Measurements from ENCODE around the gene SPG7. TPM values are rescaled to one million over a fixed set of nuclear protein-coding genes. Genes with fewer than 3 reads are reported as not detected.

Gene SPG7
- total RNA-seq, 2 donors from 2014 or later: 85.6 to 105 TPM

DNA sequence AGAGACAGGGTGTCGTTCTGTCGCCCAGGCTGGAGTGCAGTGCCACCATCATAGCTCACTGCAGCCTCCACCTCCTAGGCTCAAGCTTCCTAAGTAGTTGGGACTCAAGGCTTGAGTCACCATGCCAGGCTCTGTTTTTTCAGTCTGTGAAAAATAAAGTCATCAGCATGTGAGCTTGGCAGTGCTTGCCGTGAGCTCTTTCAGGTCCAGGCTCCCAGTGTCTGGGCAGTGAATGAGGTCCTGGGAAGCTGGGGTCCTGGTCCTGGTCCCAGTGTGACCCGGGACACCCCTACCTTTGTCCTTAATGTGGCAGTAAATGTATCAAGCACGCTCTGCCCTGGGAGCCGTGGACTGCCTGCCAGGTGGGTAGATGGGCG lies 29.3 kb downstream of the SPG7 start:
- Histone ChIP-seq H3K9ac (ENCODE audit: low read depth in 2 of 2, low read length in 2 of 2) (no peak overlapping the region), H3K9me3 (no peaks in the 10 kb centered on the region), H3K27me3 (no peaks in the 10 kb centered on the region), H3K27ac (no peak overlapping the region), H3K4me3 (no peak overlapping the region), H3K4me1 (no peaks in the 10 kb centered on the region), H3K36me3 (no peaks in the 10 kb centered on the region)
- intact Hi-C loops (cut with DNase I): no loop called here
- DNase-seq: no peak
- TF ChIP-seq, protein P1, sequence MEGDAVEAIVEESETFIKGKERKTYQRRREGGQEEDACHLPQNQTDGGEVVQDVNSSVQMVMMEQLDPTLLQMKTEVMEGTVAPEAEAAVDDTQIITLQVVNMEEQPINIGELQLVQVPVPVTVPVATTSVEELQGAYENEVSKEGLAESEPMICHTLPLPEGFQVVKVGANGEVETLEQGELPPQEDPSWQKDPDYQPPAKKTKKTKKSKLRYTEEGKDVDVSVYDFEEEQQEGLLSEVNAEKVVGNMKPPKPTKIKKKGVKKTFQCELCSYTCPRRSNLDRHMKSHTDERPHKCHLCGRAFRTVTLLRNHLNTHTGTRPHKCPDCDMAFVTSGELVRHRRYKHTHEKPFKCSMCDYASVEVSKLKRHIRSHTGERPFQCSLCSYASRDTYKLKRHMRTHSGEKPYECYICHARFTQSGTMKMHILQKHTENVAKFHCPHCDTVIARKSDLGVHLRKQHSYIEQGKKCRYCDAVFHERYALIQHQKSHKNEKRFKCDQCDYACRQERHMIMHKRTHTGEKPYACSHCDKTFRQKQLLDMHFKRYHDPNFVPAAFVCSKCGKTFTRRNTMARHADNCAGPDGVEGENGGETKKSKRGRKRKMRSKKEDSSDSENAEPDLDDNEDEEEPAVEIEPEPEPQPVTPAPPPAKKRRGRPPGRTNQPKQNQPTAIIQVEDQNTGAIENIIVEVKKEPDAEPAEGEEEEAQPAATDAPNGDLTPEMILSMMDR (IDR thresholded peaks at IDR 0.05): no peak

DNA sequence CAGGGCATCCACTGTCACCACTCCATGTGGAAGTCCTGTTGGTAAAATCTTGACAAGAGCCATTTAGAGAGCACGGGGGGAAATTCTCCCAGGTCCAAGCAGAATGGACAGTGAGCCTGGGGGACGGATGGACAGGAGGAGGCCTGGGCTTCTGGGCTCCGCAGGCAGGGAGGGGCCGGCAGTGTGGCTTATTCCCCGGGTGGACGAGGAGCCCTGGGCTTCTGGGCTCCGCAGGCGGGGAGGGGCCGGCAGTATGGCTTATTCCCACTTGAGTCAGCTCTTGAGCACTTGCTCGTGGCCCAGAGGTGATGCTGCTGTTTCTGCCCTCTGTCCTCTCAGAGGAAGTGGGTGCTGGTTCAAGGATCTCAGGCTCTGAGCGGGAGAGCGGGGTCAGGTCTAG lies 30.1 kb downstream of the SPG7 start:
- H3K9me3 ChIP-seq: no peaks in the 10 kb centered on the region
- no peaks in the 10 kb centered on the region for H3K27me3 ChIP-seq
- DNase-seq: no peak
- TF ChIP-seq, protein P1 (IDR thresholded peaks at IDR 0.05): no peak
- H3K36me3 ChIP-seq: no peaks in the 10 kb centered on the region
- H3K4me1 ChIP-seq: no peaks in the 10 kb centered on the region
- no peak overlapping the region for H3K9ac ChIP-seq (ENCODE audit: low read depth in 2 of 2, low read length in 2 of 2)
- H3K4me3 ChIP-seq: no peak overlapping the region
- intact Hi-C loops (cut with DNase I): no loop called here
- H3K27ac ChIP-seq: no peak overlapping the region

DNA sequence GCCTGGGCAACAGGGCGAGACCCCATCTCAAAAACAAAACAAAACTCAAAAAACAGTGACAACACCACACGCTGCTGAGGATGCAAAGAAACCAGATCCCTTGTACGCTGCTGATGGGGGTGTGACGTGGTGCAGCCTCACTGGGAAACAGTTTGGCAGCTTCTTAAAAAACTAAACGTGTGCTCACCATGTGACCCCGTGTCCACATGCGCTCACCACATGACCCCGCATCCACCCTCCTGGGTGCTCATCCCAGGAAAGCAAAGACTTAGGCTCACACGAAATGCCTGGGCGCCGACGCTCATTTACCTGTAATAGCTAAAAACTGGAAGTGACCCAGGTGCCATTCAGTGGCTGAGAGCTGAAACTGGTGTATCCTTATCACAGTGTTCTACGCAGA lies 32.4 kb downstream of the SPG7 start:
- intact Hi-C loops (cut with DNase I): no loop called here
- Histone ChIP-seq H3K27ac (no peak overlapping the region), H3K9me3 (no peaks in the 10 kb centered on the region), H3K4me1 (no peaks in the 10 kb centered on the region), H3K9ac (ENCODE audit: low read depth in 2 of 2, low read length in 2 of 2) (no peak overlapping the region), H3K36me3 (no peaks in the 10 kb centered on the region), H3K27me3 (no peaks in the 10 kb centered on the region), H3K4me3 (no peak overlapping the region)
- TF ChIP-seq, protein P1 (IDR thresholded peaks at IDR 0.05): no peak
- no peak for DNase-seq

DNA sequence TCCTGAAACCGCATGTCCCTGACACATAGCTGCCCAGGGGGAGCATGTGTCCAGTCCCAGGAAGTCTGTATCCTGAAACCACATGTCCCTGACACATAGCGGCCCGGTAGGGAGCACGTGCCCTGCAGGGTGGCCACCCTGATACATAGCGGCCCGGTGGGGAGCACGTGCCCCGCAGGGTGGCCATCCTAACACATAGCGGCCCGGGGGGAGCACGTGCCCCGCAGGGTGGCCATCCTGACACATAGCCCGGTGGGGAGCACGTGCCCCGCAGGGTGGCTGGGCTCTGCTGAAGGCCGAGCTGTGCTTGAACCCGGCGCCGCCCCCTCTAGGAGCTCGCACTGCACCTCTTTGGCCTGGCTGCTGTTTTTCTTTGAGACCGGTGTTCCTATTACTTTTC lies 33.6 kb downstream of the SPG7 start:
- Histone ChIP-seq H3K27ac (no peak overlapping the region), H3K9ac (ENCODE audit: low read depth in 2 of 2, low read length in 2 of 2) (no peak overlapping the region), H3K27me3 (no peaks in the 10 kb centered on the region), H3K9me3 (no peaks in the 10 kb centered on the region), H3K4me1 (no peaks in the 10 kb centered on the region), H3K36me3 (no peaks in the 10 kb centered on the region), H3K4me3 (no peak overlapping the region)
- intact Hi-C loops (cut with DNase I): no loop called here
- no peak for DNase-seq
- TF ChIP-seq, protein P1 (IDR thresholded peaks at IDR 0.05): no peak

DNA sequence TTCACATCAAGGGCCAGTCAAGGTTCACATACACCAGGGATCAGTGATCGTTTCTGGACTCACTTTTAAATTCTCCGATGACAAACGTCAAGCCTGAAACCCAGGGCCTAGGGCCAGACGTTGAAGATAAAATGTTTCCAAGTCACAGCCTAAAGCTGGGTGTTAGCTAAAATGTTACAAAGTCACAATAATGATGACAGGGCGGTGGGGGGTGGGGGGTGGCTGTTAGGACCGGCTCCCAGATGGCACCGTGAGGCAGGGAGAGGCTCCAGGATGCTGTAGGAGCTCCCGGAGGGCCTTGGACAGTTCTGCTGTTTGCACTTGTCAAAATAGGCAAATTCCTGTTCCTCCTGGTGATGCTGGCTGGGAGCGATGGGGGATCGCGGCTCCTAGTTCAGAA lies 35.9 kb downstream of the SPG7 start:
- intact Hi-C loops (cut with DNase I): no loop called here
- H3K27me3 ChIP-seq: no peaks in the 10 kb centered on the region
- no peaks in the 10 kb centered on the region for H3K9me3 ChIP-seq
- TF ChIP-seq, protein P1 (IDR thresholded peaks at IDR 0.05): no peak
- no peak overlapping the region for H3K9ac ChIP-seq (ENCODE audit: low read depth in 2 of 2, low read length in 2 of 2)
- no peaks in the 10 kb centered on the region for H3K4me1 ChIP-seq
- H3K4me3 ChIP-seq: no peak overlapping the region
- H3K36me3 ChIP-seq: peaks cover 7% of the 10 kb centered on the region
- DNase-seq: no peak
- no peak overlapping the region for H3K27ac ChIP-seq

DNA sequence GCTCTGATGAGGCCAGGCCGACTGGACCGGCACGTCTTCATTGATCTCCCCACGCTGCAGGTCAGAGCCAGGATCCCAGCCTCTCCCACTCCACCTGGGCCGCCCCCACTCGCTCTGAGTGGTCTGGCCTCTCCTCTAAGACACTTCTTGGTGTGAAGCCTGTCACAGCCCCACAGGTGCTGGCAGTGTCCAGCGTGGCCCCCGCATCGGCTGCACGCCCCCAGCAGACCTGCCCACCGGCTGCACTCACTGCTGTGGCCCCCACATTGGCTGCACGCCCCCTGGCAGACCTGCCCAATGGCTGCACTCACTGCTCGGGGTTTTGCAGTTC lies 36.5 kb downstream of the SPG7 start:
- Histone ChIP-seq H3K36me3 (peaks cover 7% of the 10 kb centered on the region), H3K27me3 (no peaks in the 10 kb centered on the region), H3K9ac (ENCODE audit: low read depth in 2 of 2, low read length in 2 of 2) (no peak overlapping the region), H3K4me1 (no peaks in the 10 kb centered on the region), H3K9me3 (no peaks in the 10 kb centered on the region), H3K4me3 (no peak overlapping the region), H3K27ac (no peak overlapping the region)
- TF ChIP-seq, protein P1 (IDR thresholded peaks at IDR 0.05): no peak
- no peak for DNase-seq
- intact Hi-C loops (cut with DNase I): no loop called here

Data from colonic mucosa (tissue), 4 donors.